Measurements from ENCODE around the gene TRIM47. TPM values are rescaled to one million over a fixed set of nuclear protein-coding genes. Genes with fewer than 3 reads are reported as not detected.

Gene TRIM47, protein sequence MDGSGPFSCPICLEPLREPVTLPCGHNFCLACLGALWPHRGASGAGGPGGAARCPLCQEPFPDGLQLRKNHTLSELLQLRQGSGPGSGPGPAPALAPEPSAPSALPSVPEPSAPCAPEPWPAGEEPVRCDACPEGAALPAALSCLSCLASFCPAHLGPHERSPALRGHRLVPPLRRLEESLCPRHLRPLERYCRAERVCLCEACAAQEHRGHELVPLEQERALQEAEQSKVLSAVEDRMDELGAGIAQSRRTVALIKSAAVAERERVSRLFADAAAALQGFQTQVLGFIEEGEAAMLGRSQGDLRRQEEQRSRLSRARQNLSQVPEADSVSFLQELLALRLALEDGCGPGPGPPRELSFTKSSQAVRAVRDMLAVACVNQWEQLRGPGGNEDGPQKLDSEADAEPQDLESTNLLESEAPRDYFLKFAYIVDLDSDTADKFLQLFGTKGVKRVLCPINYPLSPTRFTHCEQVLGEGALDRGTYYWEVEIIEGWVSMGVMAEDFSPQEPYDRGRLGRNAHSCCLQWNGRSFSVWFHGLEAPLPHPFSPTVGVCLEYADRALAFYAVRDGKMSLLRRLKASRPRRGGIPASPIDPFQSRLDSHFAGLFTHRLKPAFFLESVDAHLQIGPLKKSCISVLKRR
- total RNA-seq = 35.7 TPM
- long read RNA-seq, transcript TRIM47-204 (6 exons, 1,907 nt) = major isoform, 8 of 22 reads
- long read RNA-seq, partial matches to known transcripts = 7 of 22 reads
- long read RNA-seq, other reads (novel, unspliced or antisense) = 3 of 22 reads

DNA sequence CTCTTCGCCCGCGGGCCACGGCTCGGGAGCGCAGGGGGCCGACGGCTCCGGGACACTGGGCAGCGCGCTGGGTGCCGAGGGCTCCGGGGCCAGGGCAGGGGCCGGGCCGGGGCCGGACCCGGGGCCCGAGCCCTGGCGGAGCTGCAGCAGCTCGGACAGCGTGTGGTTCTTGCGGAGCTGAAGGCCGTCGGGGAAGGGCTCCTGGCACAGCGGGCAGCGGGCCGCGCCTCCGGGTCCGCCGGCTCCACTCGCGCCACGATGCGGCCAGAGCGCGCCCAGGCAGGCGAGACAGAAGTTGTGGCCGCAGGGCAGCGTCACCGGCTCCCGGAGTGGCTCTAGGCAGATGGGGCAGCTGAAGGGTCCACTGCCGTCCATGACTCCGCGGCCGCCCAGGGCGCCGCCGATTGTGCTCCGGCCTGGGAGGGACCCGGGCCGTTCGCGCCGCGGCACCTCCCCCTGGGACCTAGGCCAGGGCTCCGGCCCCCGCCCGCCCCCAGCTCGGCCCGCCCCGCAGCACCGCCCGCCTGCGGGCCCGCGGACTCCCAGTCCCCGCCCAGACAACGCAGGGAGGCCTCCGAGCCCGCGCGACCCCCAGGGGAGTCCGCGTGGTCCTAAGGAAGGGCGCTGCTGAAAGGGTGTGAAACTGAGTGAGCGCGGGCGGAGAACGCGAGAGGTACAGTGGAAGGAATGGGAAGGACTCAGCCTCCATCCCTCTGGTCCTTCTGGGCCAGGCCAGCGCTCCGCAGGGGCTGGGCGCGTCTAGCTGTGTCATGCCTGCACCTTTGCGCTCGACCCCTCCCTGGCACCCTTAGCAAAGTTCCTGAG, at the start of gene TRIM47:
TRIM47 (minus strand) TSS at position 408 of the 825 bp plus-strand sequence; CDS start at position 375, 33 bp downstream.
- no peak for DNase-seq (ENCODE audit: low spot score)

DNA sequence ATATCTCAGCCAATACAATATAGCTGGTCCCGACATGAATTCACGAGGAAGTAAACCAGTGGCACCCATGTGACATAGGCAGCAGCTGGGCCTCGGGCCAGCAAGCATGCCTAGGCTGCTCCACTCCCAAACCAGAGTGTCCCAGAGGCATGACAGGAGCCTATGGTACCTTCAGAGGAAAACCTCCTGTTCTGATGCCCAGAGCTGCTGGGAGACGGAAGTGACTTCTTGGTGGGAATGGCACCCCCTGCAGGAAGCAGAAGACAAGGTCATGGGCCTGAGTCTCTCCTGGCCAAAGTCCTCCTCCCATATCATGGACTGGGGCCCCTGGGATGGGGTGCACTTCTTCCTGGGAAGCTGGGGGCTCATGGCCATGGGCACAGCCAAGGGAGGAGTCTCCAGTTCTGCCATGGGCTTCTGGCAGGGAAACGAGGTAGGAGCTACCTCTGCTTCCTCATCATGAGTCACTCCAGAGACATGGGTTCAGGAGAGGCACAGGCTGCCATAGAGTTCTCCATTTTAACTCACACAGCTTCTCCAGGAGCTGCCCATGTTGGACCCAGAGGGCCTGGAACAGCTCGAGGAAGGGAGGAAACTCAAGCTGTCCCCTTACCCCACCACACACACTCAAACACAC, 49.0 kb upstream of the TRIM47 start:
- DNase-seq (ENCODE audit: low spot score) = no peak

DNA sequence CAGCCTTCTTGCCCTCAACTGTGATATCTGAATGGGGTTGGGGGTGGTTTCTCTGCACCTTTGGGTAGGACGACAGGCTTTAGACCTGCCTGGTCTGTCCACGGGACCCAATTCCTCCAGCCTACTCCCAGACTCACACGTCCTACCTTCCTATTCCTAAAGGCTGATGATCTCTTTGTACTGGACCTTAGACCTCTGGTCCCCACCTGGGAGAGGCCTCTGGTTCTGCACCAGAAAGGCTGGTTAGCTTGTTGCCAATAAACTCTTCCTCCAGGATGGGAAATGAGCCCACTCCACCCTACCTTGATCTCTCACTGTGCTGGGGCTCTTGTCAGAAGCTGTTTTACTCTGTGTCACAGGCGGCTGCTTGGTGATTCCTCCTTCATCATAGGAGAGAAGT, 48.1 kb upstream of the TRIM47 start:
- DNase-seq (ENCODE audit: low spot score) = no peak

DNA sequence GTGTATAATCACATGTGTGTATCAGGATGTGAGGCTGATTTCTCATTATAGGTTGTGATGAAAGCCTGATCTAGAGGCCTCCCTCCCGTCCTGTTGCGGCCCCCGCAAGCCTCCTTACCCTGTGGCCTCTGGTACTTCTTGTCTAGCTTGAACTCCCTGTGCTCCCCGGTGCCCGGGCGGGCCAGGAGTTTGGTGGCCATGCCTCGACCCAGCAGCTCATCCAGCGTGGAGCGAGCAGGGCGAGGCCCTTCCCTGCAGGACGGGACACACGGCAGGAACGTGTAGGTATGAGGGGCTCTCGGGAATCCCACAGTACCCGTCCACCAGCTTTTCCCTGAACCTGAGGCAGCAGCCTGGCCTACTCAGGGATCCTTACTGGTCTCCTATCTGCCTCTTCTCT, 47.5 kb upstream of the TRIM47 start:
- DNase-seq (ENCODE audit: low spot score) = no peak

DNA sequence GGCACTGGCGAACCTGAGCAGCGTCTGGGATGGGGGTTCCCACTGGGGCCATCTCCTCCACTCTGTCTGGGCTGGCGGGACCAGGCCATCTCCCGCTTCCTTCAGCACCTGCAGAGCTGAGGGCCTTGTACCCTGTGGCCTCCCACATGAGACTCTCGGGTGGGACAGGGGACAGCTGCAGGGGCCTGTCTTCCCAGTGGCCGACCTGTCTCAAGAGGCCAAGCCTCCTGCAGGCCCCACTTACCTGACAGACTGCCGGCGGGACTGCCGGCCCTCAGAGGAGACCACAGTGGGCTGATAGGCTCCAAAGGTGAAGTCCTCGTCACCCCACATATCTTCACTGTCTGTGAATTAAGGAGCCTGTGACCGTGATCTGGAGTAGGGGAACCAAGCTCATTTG, 46.7 kb upstream of the TRIM47 start:
- no peak for DNase-seq (ENCODE audit: low spot score)

DNA sequence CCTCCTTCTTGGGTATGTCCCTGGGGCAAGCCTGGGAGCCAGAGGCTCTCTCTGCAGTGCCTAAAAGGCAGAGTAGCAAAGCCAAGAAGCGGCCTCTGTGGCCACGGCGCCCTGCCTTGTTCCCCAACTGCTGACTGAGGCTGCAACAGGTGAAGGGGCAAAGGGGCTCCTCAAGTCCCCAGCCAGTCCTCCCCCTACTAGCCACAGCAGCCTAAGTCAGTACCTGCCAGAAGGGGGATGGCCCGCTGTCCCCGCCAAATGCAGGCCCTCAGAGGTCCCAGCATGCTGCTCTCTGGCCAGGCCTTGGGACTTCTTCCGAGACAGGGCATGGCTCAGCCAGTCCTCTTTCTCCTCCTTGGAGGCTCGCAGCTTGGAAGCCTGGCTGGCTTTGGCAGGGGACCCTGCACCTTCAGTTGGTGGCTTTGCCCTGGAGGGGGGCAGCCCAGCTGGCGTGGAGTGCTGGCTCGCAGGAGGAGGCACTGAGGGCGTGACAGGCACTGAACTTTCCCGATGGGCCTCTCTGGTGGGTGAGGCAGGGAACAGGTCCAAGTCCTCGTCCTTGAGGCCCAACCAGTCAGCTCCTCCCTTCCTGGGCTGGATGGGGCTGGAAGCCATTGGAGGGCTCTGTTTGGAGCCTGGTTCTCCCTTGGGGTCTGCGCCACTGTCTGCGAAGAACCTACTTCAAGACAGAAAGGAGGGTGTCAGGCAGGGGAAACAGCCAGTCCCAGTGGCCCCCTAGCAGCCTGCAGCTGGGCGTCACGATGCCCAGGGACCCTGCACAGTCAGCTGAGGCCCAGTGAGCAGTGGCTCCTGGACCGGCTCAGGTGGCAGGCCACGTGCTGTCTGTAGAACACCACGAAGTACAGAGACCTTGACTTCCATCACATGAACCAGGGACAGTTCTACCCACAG, 44.8 kb upstream of the TRIM47 start:
- DNase-seq (ENCODE audit: low spot score) = no peak

DNA sequence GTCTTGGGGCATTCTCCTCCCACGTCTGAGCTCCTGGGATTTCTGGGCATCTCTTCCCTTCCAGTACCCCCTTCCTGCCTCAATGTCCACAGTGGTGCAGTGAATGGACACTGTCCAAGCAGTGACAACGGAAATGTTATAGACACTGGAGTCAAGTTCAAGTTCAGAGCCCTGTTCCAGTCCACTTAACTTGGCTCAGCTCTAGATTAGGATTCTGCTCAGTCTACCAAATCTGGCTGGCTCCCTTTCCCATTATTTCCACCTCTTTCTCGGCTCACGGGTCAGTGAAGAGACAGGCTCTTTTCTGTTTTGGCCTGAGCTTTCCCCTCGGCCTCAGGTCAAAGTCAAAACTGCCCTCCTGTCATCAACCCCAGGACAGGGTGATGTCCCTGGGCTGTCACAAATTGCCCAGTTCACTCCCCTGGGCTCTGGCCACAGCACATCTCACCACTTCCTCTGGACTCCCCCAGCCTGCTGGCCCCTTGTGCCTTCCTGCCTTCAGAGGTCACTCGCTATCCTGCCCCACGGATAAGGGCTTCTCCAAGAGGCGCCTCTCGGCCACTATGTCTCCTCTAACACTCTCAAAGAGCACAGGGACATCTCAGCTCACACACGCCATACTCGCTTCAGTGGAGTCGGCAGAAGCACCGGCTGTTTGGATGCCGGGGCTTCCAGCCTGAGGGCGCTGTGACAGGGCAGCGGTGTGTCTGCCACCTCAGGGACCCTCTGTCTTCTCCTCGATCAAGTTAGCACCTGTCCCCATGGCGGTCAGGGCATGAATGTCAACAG, 44.0 kb upstream of the TRIM47 start:
- DNase-seq (ENCODE audit: low spot score) = no peak

DNA sequence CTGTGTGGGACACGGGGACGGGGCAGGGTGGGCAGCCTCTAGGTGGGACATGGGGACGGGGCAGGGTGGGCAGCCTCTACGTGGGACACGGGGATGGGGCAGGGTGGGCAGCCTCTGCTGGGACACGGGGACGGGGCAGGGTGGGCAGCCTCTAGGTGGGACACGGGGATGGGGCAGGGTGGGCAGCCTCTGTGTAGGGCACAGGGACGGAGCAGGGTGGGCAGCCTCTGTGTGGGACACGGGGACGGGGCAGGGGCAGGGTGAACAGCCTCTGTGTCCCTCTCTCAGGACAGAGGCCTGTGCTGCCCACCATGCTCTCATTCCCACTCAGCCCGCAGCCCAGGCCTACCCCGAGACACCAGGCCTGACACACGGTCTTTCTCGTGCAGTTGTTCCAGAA, 43.2 kb upstream of the TRIM47 start:
- DNase-seq (ENCODE audit: low spot score) = no peak

DNA sequence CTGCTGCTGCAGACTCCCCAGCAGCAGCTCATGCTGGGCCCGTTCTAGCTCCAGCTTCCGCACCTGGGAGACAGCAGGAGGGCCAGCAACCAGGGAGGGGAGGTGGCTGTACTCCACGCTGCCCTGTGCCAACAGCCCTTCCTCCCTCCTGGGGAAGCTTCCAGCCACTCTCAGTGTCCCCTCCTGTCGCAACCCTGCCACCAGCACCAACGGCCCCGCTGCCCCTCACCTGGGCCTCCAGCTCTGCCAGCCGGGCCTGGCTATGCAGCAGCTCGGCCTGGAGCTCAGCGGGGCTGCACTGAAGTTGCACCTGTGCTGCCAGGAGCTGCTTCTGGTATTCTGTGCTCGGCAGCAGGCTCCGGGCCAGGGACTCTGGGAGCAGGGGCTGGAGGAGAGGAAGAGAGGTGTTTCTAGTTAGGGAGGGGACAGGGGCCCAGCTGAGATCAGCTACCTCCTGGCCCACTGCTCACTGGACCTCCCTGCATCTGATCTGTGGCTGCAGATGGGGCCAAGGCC, 41.7 kb upstream of the TRIM47 start:
- no peak for DNase-seq (ENCODE audit: low spot score)

DNA sequence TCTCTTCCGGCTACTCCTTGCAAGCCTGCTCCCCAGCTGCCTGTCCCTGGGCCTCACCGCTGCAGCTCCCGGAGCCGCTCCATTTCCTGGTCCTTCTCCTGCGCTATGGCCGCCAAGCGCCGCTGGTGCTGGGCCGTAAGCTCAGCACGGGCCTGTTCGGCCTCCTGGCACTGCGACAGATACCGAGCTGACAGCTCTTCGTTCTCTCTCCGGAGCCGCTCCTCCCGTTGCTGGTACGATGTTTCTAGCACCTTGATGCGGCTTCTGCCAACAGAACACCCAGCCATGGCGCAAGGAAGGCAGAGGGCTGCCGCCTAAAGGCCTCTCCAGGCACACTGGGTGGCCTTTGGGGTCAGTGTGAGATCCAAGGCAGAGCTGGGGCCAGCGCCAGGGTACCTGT, 41.2 kb upstream of the TRIM47 start:
- DNase-seq (ENCODE audit: low spot score) = no peak

DNA sequence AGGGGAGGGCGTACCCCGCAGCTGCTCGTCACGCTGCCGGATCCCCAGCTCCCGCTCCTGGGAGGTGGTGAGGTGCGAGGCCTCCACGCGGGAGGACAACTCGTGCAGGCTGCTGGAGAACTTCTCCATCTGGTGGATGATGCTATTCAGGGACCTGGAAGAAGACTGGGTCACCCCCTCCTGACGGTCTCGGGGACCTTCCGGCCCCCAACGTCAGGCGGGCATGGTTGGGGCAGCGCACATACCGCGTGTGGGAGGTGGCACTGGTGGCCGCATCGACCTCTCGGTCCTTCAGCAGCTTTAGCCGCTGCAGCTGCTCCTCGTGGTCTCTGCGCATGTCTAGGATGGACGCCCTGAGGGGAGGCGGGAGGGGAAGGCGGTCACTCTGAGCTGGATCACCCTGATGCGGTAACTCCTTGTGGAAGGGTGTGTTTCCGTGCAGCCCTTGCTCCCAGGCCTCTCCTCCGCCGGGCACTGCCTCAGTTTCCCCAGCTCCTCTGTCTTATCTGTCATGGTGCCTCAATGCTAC, 39.6 kb upstream of the TRIM47 start:
- DNase-seq (ENCODE audit: low spot score) = no peak

DNA sequence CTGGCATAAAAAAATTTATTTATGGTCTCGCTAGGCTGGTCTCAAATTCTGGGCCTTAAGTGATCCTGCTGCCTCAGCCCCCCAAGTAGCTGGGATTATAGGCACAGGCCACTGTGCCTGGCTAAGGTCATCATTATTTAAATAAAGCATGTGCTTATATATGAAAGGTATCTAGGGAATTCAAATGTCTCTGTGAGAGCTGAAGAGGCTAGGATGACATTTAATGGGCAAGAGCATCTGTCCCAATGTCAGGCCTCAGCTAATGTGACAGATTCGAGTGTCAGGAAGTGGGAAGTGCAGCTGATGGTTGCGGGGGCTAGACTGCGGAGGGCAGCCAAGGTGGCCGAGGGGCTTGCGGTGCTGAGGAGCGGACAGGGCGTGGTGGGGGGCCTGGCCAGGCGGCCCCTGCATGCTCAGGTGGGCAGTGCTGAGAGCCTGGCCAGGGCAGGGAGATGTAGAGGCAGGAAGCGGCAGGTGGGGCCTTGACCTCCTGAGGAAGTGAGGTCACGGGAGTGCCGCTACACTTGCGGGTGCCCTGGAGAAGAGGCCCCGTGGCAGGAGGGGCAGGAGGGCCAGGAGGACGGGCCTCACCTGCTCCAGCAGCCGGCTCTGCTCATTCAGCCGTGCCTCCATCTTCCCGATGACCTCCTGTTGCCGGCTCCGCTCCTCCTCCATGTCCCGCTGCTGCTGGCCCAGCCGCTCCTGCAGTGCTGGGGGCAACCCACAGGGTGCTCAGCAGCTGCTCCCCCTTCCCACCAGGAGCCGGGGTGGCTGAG, 38.9 kb upstream of the TRIM47 start:
- no peak for DNase-seq (ENCODE audit: low spot score)

DNA sequence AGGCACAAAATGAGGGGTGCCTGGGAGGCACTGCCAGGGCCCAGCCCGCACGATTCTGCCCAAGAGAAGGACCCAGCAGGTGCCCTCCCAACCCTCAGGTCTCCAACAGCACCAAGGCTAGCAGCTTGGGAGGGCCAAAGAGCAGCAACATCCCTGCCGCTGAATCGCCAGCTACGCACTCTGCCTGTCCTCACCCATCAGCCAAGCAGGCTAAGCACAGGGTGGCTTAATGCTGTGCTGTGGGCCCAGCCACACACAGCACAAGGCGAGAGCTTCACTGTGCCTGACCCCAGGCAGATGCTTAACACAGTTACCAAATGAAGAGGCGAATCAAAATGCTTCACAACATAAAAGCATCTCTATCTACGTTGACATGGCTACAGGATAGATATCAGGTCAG, 36.9 kb upstream of the TRIM47 start:
- no peak for DNase-seq (ENCODE audit: low spot score)

DNA sequence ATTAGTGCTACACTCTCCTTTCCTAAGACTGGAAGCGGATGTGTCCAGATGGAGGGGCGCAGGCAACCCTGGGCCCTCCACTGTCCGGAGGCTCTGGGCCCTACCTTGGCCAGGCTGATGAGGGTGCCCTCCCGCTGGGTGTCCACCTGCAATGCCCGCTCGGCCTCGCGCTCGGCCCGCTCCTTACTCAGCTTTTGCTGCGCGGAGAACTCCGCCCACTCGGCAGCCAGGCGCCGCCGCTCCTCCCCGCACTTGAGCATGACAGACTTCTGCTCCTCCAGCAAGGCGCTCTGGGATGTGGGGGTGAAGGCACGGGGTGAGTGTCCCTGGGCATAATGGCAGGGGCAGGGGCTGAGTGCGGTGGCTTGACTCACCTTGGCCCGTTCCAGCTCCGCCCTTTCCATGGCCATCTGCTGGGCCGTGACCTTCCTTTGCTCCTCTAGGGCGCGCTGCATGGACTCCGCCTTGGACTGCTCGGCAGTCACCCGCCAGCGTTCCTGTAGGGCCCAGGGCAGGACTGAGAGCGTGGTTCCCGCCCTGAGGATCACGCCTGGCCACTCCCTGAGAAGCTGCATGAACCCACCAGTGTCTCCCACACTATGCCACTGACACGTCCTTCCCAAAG, 36.4 kb upstream of the TRIM47 start:
- no peak for DNase-seq (ENCODE audit: low spot score)

DNA sequence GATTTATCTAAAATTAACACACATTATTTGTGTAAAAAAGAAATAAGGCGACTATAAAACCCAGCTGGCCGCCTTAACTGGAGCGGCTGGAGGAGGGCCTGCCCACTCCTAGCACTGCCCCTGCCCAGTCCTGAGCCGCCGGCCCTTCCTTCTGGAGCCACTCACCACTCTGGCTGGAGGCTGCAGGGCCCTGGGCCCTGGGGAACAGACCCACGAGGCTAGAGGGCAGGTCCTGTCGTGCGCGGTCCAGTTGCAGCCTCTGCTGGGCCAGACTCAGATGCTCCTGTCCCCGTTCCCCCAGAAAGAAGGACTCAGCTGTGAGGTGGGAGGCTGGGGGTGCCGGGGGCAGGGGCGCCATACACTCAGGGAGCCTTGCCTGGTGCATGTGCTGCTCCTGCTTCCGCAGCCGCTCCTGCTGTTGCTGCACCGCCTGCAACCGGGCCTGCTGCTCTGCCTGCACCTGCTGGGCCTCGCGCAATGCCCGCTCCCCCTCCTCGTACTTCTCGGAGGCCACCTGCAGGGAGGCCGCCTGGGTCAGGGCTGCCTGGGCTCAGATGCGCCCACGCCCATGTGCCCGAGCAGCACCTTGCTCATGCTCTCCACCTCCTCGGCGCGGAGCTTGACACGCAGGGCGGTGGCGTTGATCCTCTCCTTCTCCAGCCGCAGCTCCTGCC, 35.3 kb upstream of the TRIM47 start:
- no peak for DNase-seq (ENCODE audit: low spot score)

DNA sequence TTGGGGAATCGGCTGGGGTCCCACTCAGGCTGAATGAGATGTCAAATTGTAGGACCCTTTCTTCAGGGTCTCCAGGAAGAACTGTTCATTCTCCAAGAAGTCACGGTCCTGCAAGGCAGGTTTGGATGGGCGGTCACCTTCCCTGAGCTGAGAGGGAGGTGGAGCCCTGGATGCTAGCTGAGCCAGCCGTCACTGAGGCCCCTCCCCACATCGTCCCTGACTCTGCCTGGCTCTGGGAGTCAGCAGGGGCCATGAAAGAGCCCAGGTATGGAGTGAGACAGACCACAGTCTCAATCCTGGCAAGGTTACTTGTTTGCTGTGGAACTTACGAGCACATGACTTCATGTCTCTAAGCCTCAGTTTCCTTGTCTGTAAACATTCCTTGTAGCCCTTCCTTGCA, 32.3 kb upstream of the TRIM47 start:
- no peak for DNase-seq (ENCODE audit: low spot score)

DNA sequence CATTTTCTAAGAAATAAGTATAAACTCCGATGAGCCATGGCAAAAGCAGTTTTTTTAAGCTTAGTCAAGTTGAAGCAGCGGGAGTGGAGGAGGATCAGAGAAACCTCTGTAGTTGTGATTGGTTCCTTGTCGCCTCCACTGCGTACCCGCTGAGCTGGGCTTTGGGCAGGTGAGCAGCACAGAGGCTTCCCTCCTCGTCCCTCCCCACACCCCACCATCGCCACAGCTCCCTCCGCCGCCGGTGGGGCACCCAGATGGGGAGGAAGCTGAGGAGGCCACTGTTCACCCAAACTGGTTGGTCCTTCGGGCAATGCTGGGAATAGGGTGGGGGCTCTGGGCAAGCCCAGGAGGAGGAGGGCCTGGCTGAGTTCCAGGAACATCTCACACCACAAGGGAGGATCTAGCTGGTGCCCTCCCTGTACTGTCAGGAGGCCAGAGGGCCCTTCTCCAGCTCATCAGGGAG, 31.5 kb upstream of the TRIM47 start:
- no peak for DNase-seq (ENCODE audit: low spot score)
